Measurements from ENCODE around the gene GTPBP4. TPM values are rescaled to one million over a fixed set of nuclear protein-coding genes. Genes with fewer than 3 reads are reported as not detected.

The GTPBP4 gene
- polyA plus RNA-seq, 1 donor (not counting 4 experiments of a cell fraction or from before 2014, with no cell fraction given) = 70.4 TPM

DNA sequence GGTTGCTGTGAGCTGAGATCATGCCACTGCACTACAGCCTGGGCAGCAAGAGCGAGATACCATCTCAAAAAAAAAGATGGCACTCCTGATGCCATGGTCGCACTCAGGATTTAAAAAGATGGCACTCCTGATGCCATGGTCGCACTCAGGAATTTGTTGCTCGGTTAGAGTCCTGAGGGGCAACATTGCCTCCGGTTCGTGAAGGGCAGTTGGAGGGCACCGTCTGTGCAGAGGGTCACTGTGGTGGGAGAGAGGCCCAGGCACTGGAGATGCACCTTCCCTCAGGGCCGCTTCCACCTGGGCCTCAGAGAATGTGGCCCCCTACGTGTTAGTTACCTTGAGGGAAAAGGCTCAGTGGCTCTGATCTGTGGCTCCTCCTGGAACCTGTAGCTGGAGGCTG is 18.3 kb downstream of the GTPBP4 start:
- Histone ChIP-seq H3K4me3 (ENCODE audit: control insufficient read depth in 2 of 3, extremely low read depth in 1 of 3, insufficient read depth in 2 of 3, low read depth in 1 of 3, low read length in 3 of 3) (no peak overlapping the region), H3K36me3 (ENCODE audit: control insufficient read depth in 2 of 2, extremely low read depth in 1 of 2, insufficient read depth in 2 of 2, low read length in 2 of 2) (peaks cover 45 to 49% of the 10 kb centered on the region in 2 experiments), H3K79me2 (ENCODE audit: control insufficient read depth, insufficient read depth, low read length) (peaks cover 47% of the 10 kb centered on the region), H4K20me1 (ENCODE audit: control insufficient read depth, extremely low read depth, insufficient read depth, low read length) (peaks cover 10% of the 10 kb centered on the region), H3K27me3 (ENCODE audit: control insufficient read depth, extremely low read depth, insufficient read depth, low read length) (no peaks in the 10 kb centered on the region), H3K9me1 (ENCODE audit: control insufficient read depth, extremely low read depth, insufficient read depth, low read length) (no peaks in the 10 kb centered on the region), H3K4me1 (ENCODE audit: control insufficient read depth, extremely low read depth, insufficient read depth, low read length) (no peaks in the 10 kb centered on the region), H3K9ac (ENCODE audit: control insufficient read depth, extremely low read depth, insufficient read depth, low read length) (no peak overlapping the region), H2AFZ (ENCODE audit: control insufficient read depth, low read length) (no peak overlapping the region), H3K4me2 (ENCODE audit: control insufficient read depth, extremely low read depth, insufficient read depth, low read depth, low read length) (no peak overlapping the region), H3K27ac (ENCODE audit: control insufficient read depth, insufficient read depth, low read length) (no peak overlapping the region), H3K9me3 (ENCODE audit: control insufficient read depth, low read depth, low read length) (no peaks in the 10 kb centered on the region)
- no peak for FAIRE-seq
- DNase-seq (ENCODE audit: low read depth, low spot score) = no peak
- no peak for TF ChIP-seq EZH2 (IDR thresholded peaks at IDR 0.05; ENCODE audit: low read length)
- TF ChIP-seq, protein P1, sequence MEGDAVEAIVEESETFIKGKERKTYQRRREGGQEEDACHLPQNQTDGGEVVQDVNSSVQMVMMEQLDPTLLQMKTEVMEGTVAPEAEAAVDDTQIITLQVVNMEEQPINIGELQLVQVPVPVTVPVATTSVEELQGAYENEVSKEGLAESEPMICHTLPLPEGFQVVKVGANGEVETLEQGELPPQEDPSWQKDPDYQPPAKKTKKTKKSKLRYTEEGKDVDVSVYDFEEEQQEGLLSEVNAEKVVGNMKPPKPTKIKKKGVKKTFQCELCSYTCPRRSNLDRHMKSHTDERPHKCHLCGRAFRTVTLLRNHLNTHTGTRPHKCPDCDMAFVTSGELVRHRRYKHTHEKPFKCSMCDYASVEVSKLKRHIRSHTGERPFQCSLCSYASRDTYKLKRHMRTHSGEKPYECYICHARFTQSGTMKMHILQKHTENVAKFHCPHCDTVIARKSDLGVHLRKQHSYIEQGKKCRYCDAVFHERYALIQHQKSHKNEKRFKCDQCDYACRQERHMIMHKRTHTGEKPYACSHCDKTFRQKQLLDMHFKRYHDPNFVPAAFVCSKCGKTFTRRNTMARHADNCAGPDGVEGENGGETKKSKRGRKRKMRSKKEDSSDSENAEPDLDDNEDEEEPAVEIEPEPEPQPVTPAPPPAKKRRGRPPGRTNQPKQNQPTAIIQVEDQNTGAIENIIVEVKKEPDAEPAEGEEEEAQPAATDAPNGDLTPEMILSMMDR (optimal IDR thresholded peaks at IDR 0.05 in 1 of 3, IDR thresholded peaks at IDR 0.05 in 1 of 3, conservative IDR thresholded peaks at IDR 0.05 in 1 of 3; ENCODE audit: extremely low read depth in 1 of 3, insufficient read depth in 2 of 3, low read length in 3 of 3) = no peak
- dilution Hi-C loops (cut with MboI; ENCODE audit: extremely low pct_ligation_motif_present, low sequenced_read_pairs) = no loop called here

DNA sequence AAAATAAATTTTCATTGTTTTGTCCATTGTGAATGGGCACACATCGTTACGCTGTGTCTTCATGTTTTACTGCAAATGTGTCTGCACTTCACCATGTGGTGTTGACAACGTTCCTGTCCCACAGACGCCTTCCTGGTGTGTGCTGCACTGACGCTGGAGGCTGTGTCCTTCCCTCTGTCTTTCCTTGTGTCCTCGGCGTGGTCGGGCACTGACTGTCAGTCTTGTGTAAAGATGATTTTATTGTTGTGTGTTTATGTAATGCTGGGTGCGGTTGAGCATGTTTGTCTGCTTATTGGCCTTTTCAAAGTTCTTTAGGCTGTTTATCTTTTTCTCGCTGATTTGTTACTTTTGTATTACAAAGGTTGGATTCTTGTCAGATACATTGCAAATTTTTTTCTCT is 19.3 kb downstream of the GTPBP4 start:
- Histone ChIP-seq H3K9me1 (ENCODE audit: control insufficient read depth, extremely low read depth, insufficient read depth, low read length) (no peaks in the 10 kb centered on the region), H2AFZ (ENCODE audit: control insufficient read depth, low read length) (no peak overlapping the region), H3K4me3 (ENCODE audit: control insufficient read depth in 2 of 3, extremely low read depth in 1 of 3, insufficient read depth in 2 of 3, low read depth in 1 of 3, low read length in 3 of 3) (no peak overlapping the region), H3K4me2 (ENCODE audit: control insufficient read depth, extremely low read depth, insufficient read depth, low read depth, low read length) (no peak overlapping the region), H4K20me1 (ENCODE audit: control insufficient read depth, extremely low read depth, insufficient read depth, low read length) (peaks cover 10% of the 10 kb centered on the region), H3K27me3 (ENCODE audit: control insufficient read depth, extremely low read depth, insufficient read depth, low read length) (no peaks in the 10 kb centered on the region), H3K27ac (ENCODE audit: control insufficient read depth, insufficient read depth, low read length) (no peak overlapping the region), H3K9me3 (ENCODE audit: control insufficient read depth, low read depth, low read length) (no peaks in the 10 kb centered on the region), H3K4me1 (ENCODE audit: control insufficient read depth, extremely low read depth, insufficient read depth, low read length) (no peaks in the 10 kb centered on the region), H3K36me3 (ENCODE audit: control insufficient read depth in 2 of 2, extremely low read depth in 1 of 2, insufficient read depth in 2 of 2, low read length in 2 of 2) (peaks cover 51% of the 10 kb centered on the region in 2 experiments), H3K9ac (ENCODE audit: control insufficient read depth, extremely low read depth, insufficient read depth, low read length) (no peak overlapping the region), H3K79me2 (ENCODE audit: control insufficient read depth, insufficient read depth, low read length) (peaks cover 38% of the 10 kb centered on the region)
- FAIRE-seq (no peak), DNase-seq (ENCODE audit: low read depth, low spot score) (no peak)
- TF ChIP-seq, protein P1 (optimal IDR thresholded peaks at IDR 0.05 in 1 of 3, IDR thresholded peaks at IDR 0.05 in 1 of 3, conservative IDR thresholded peaks at IDR 0.05 in 1 of 3; ENCODE audit: extremely low read depth in 1 of 3, insufficient read depth in 2 of 3, low read length in 3 of 3) = no peak
- dilution Hi-C loops (cut with MboI; ENCODE audit: extremely low pct_ligation_motif_present, low sequenced_read_pairs) = no loop called here
